Ascending aorta (tissue), 2 donors: Measurements from ENCODE around the gene LYRM2. TPM values are rescaled to one million over a fixed set of nuclear protein-coding genes. Genes with fewer than 3 reads are reported as not detected.

Source experiments
- DNase-seq, 2 donors: peaks; one replicate each; pipeline ENCODE4 v3.0.0-alpha.2; 2019; ENCODE audit warnings: low spot score in 2 of 2
- H3K27ac ChIP-seq, 2 donors: fragments of 200-600 bp; sonication (generic); one replicate each; pipeline ENCODE4 v1.5.1; 2016 to 2017; ENCODE audit warnings: mild to moderate bottlenecking in 1 of 2
- H3K27me3 ChIP-seq: fragments of 200-600 bp; sonication (generic); one replicate; pipeline ENCODE4 v1.5.1; 2017
- H3K36me3 ChIP-seq, 2 donors: fragments of 200-600 bp; sonication (generic); one replicate each; pipeline ENCODE4 v1.5.1; 2016
- H3K4me1 ChIP-seq, 2 donors: fragments of 200-600 bp; sonication (generic); one replicate each; pipeline ENCODE4 v1.5.1; 2016 to 2017; ENCODE audit warnings: mild to moderate bottlenecking in 1 of 2
- H3K4me3 ChIP-seq, 2 donors: fragments of 200-600 bp; sonication (generic); one replicate each; pipeline ENCODE4 v1.5.1; 2016 to 2017; ENCODE audit warnings: mild to moderate bottlenecking in 1 of 2
- H3K9me3 ChIP-seq, 2 donors: fragments of 200-600 bp; sonication (generic); one replicate each; pipeline ENCODE4 v1.5.1; 2016
- CTCF ChIP-seq, 3 experiments: fragments of 200-600 bp in 2 of 3; fragments of 450-650 bp in 1 of 3; sonication (generic) in 2 of 3; IDR thresholded peaks; one replicate each; pipeline ENCODE4 v1.5.1; 2016 to 2019; ENCODE audit warnings: antibody characterized with exemption in 3 of 3, mild to moderate bottlenecking in 1 of 3, moderate library complexity in 1 of 3
- intact Hi-C: fragments of 100-400 bp; cut with DNase I; formaldehyde crosslinking; loops from one replicate; pipeline ENCODE4 v1.15.1; 2023
- total RNA-seq: library from RNA; depleted of rRNA; stranded (reverse); fragments of >200 nt; gene quantifications from one replicate; pipeline ENCODE4 v1.1.0, GENCODE V29; 2016

The LYRM2 gene
- total RNA-seq, 1 donor from 2014 or later = 5.6 TPM

- Histone ChIP-seq H3K9me3 (no peaks in the 10 kb centered on the region), H3K27ac (no peak overlapping the region), H3K4me1 (peaks cover 0 to 14% of the 10 kb centered on the region in 2 donors), H3K4me3 (no peak overlapping the region), H3K36me3 (no peaks in the 10 kb centered on the region), H3K27me3 (no peaks in the 10 kb centered on the region)
- no peak for DNase-seq
- intact Hi-C loops = no loop called here
- TF ChIP-seq CTCF (IDR thresholded peaks at IDR 0.05) = no peak
These were observed 82.7 kb downstream of the LYRM2 start for GRCh38 chr6:89555806-89556205.

GRCh38 chr6:89555031-89555430, 83.5 kb downstream of the LYRM2 start:
- Histone ChIP-seq H3K27me3 (no peaks in the 10 kb centered on the region), H3K9me3 (no peaks in the 10 kb centered on the region), H3K4me1 (peaks cover 0 to 13% of the 10 kb centered on the region in 2 donors), H3K36me3 (no peaks in the 10 kb centered on the region), H3K4me3 (no peak overlapping the region), H3K27ac (no peak overlapping the region)
- no peak for TF ChIP-seq CTCF (IDR thresholded peaks at IDR 0.05)
- intact Hi-C loops = no loop called here
- DNase-seq = no peak

- Histone ChIP-seq H3K27me3 (no peaks in the 10 kb centered on the region), H3K27ac (no peak overlapping the region), H3K4me1 (peaks cover 0 to 13% of the 10 kb centered on the region in 2 donors), H3K36me3 (no peaks in the 10 kb centered on the region), H3K9me3 (no peaks in the 10 kb centered on the region), H3K4me3 (no peak overlapping the region)
- TF ChIP-seq CTCF (IDR thresholded peaks at IDR 0.05) = no peak
- intact Hi-C loops = no loop called here
- no peak for DNase-seq
These were observed 84.4 kb downstream of the LYRM2 start for GRCh38 chr6:89554106-89554505.

- H3K36me3 ChIP-seq = no peaks in the 10 kb centered on the region
- intact Hi-C loops = no loop called here
- H3K9me3 ChIP-seq = no peaks in the 10 kb centered on the region
- H3K27me3 ChIP-seq = no peaks in the 10 kb centered on the region
- no peak overlapping the region for H3K4me3 ChIP-seq
- H3K27ac ChIP-seq = no peak overlapping the region
- TF ChIP-seq CTCF (IDR thresholded peaks at IDR 0.05) = no peak
- H3K4me1 ChIP-seq = peaks cover 0 to 13% of the 10 kb centered on the region in 2 donors
- no peak for DNase-seq
These were observed 85.1 kb downstream of the LYRM2 start for GRCh38 chr6:89553431-89553830.

- H3K4me3 ChIP-seq = no peak overlapping the region
- no peak for DNase-seq
- TF ChIP-seq CTCF (IDR thresholded peaks at IDR 0.05) = no peak
- H3K27ac ChIP-seq = no peak overlapping the region
- H3K9me3 ChIP-seq = no peaks in the 10 kb centered on the region
- intact Hi-C loops = no loop called here
- H3K36me3 ChIP-seq = no peaks in the 10 kb centered on the region
- H3K27me3 ChIP-seq = no peaks in the 10 kb centered on the region
- peaks cover 0 to 8% of the 10 kb centered on the region in 2 donors for H3K4me1 ChIP-seq
These were observed 91.3 kb downstream of the LYRM2 start for GRCh38 chr6:89547281-89547680.

GRCh38 chr6:89542866-89543265, 95.7 kb downstream of the LYRM2 start:
- TF ChIP-seq CTCF (IDR thresholded peaks at IDR 0.05) = no peak
- Histone ChIP-seq H3K27ac (no peak overlapping the region), H3K4me3 (no peak overlapping the region), H3K9me3 (no peaks in the 10 kb centered on the region), H3K27me3 (no peaks in the 10 kb centered on the region), H3K36me3 (no peaks in the 10 kb centered on the region), H3K4me1 (no peaks in the 10 kb centered on the region)
- DNase-seq = no peak
- intact Hi-C loops = no loop called here
